Endothelial cell of umbilical vein (primary cell): Measurements from ENCODE around the gene KCNC1. TPM values are rescaled to one million over a fixed set of nuclear protein-coding genes. Genes with fewer than 3 reads are reported as not detected.

ENCODE experiments used
- BruUV-seq: library from RNA; stranded (reverse); fragments of 400-500 nt; replicated peaks from 2 replicates; lab custom pipeline; 2021; lab: Mats Ljungman, UMichigan
- CTCF ChIA-PET: fragments of 300-600, 350-600 bp; sonication (Branson Sonifier 250); formaldehyde crosslinking; loops from one replicate; lab custom pipeline; 2021; ENCODE audit warnings: antibody characterized with exemption, inconsistent platforms; lab: Charles Lee
- POLR2A ChIA-PET: fragments of 300-600, 350-600 bp; sonication (Branson Sonifier 250); formaldehyde crosslinking; loops from one replicate; lab custom pipeline; 2021; ENCODE audit warnings: antibody characterized with exemption, inconsistent platforms; lab: Charles Lee
- DNase-seq: peaks from one replicate; pipeline ENCODE4 v3.0.0-alpha.2; 2011; ENCODE audit warnings: low read depth, low spot score
- FAIRE-seq: peaks from 2 replicates; lab custom pipeline; 2011; peaks lifted over from hg19 to GRCh38; lab: Jason Lieb, UNC
- H2AFZ ChIP-seq: 2 replicates; pipeline ENCODE4 v1.6.0; 2012; ENCODE audit warnings: low read depth, low read length, control low read depth, inconsistent platforms
- H3K27ac ChIP-seq: 2 replicates; pipeline ENCODE4 v1.5.1; 2011; ENCODE audit warnings: low read depth, mild to moderate bottlenecking, control low read depth, low read length, moderate library complexity; ENCODE audit not compliant: insufficient read depth
- H3K27me3 ChIP-seq, 2 experiments: 2 replicates each; pipeline versions ENCODE4 v1.6.0 to v1.6.1; 2011; ENCODE audit warnings: low read length in 2 of 2, mixed read lengths in 1 of 2; ENCODE audit not compliant: control insufficient read depth in 2 of 2, insufficient read depth in 2 of 2
- H3K36me3 ChIP-seq, 2 experiments: 2 replicates in 1 of 2; 3 replicates in 1 of 2; pipeline ENCODE4 v1.5.1; 2011; ENCODE audit warnings: low read length in 2 of 2, mild to moderate bottlenecking in 1 of 2, moderate library complexity in 1 of 2; ENCODE audit not compliant: control insufficient read depth in 2 of 2, insufficient read depth in 2 of 2; ENCODE audit errors: extremely low read depth in 1 of 2
- H3K4me1 ChIP-seq: 3 replicates; pipeline ENCODE4 v1.5.1; 2011; ENCODE audit warnings: mild to moderate bottlenecking, low read length; ENCODE audit not compliant: control insufficient read depth, insufficient read depth; ENCODE audit errors: extremely low read depth
- H3K4me2 ChIP-seq: 2 replicates; pipeline ENCODE4 v1.6.1; 2011; ENCODE audit warnings: low read length, control low read depth, mixed read lengths; ENCODE audit not compliant: insufficient read depth
- H3K4me3 ChIP-seq, 3 experiments: fragments of 200-600 bp in 1 of 3; sonication (generic), shearing (Covaris generic) in 1 of 3; replicated peaks in 1 of 3; 2 replicates each; pipeline ENCODE4 v1.5.1; 2011 to 2016; ENCODE audit warnings: control low read depth in 3 of 3, low read length in 3 of 3, mild to moderate bottlenecking in 2 of 3, inconsistent platforms in 1 of 3, low read depth in 1 of 3, moderate library complexity in 1 of 3; ENCODE audit not compliant: insufficient read depth in 1 of 3
- H3K79me2 ChIP-seq: 2 replicates; pipeline ENCODE4 v1.6.0; 2012; ENCODE audit warnings: low read length, inconsistent platforms; ENCODE audit not compliant: control insufficient read depth, insufficient read depth
- H3K9ac ChIP-seq: replicated peaks from 2 replicates; pipeline ENCODE3; 2011; ENCODE audit warnings: low read length, control low read depth; ENCODE audit not compliant: insufficient read depth; ENCODE audit errors: extremely low read depth
- H3K9me1 ChIP-seq: replicated peaks from 3 replicates; pipeline ENCODE4 v1.6.0; 2011; ENCODE audit warnings: mild to moderate bottlenecking, low read length; ENCODE audit not compliant: control insufficient read depth, insufficient read depth; ENCODE audit errors: extremely low read depth
- H3K9me3 ChIP-seq: replicated peaks from 2 replicates; pipeline ENCODE4 v1.5.1; 2012; ENCODE audit warnings: low read length, inconsistent platforms; ENCODE audit not compliant: control insufficient read depth, insufficient read depth
- H4K20me1 ChIP-seq: replicated peaks from 2 replicates; pipeline ENCODE3; 2011; ENCODE audit warnings: mild to moderate bottlenecking, low read length; ENCODE audit not compliant: control insufficient read depth, insufficient read depth; ENCODE audit errors: extremely low read depth
- CTCF ChIP-seq, 2 donors: IDR thresholded peaks; 1 replicate in 1 of 2; 2 replicates in 1 of 2; pipeline ENCODE4 v1.5.1; 2011; ENCODE audit warnings: low read length in 2 of 2, mild to moderate bottlenecking in 2 of 2, moderate library complexity in 2 of 2, control low read depth in 1 of 2, inconsistent platforms in 1 of 2, low read depth in 1 of 2; ENCODE audit not compliant: insufficient read depth in 1 of 2; ENCODE audit errors: extremely low read depth in 1 of 2
- EZH2 ChIP-seq: IDR thresholded peaks from 2 replicates; pipeline ENCODE4 v1.6.1; 2012; ENCODE audit warnings: borderline replicate concordance, low read depth, mild to moderate bottlenecking, moderate library complexity, low read length, inconsistent platforms; ENCODE audit not compliant: severe bottlenecking
- FOS ChIP-seq: IDR thresholded peaks from 2 replicates; pipeline ENCODE4 v1.6.1; 2011; ENCODE audit warnings: mild to moderate bottlenecking, low read length, moderate library complexity, borderline replicate concordance; ENCODE audit not compliant: insufficient read depth
- GATA2 ChIP-seq: IDR thresholded peaks from 2 replicates; pipeline ENCODE4 v1.7.0; 2011; ENCODE audit warnings: low read depth, mild to moderate bottlenecking, moderate library complexity, mixed read lengths, low read length; ENCODE audit not compliant: insufficient read length, insufficient read depth
- JUN ChIP-seq: IDR thresholded peaks from 2 replicates; pipeline ENCODE4 v1.6.1; 2011; ENCODE audit warnings: borderline replicate concordance, low read depth; ENCODE audit not compliant: insufficient read length, insufficient read depth
- MAX ChIP-seq: IDR thresholded peaks from 2 replicates; pipeline ENCODE4 v1.6.1; 2011; ENCODE audit not compliant: insufficient read depth, insufficient read length
- MYC ChIP-seq: IDR thresholded peaks from one replicate; pipeline ENCODE4 v1.6.1; 2011; ENCODE audit warnings: mild to moderate bottlenecking, low read depth, low read length
- POLR2A ChIP-seq: IDR thresholded peaks from 2 replicates; pipeline ENCODE4 v1.6.1; 2012; ENCODE audit warnings: low read depth, mild to moderate bottlenecking, control low read depth, low read length
- POLR2AphosphoS5 ChIP-seq: IDR thresholded peaks from 2 replicates; pipeline ENCODE4 v1.6.1; 2012; ENCODE audit warnings: low read depth, mild to moderate bottlenecking, control low read depth, low read length, moderate library complexity; ENCODE audit not compliant: insufficient read depth
- dilution Hi-C: fragments of 300-500 bp; cut with MboI; formaldehyde crosslinking; loops from one replicate; pipeline ENCODE4 v1.15.0; 2019; ENCODE audit warnings: low sequenced_read_pairs; ENCODE audit not compliant: extremely low pct_ligation_motif_present
- intact Hi-C: fragments of 100-400 bp; cut with micrococcal nuclease; formaldehyde crosslinking; loops from one replicate; pipeline ENCODE4 v1.10.0; 2022
- polyA plus RNA-seq, 4 experiments: library from polyadenylated mRNA; depleted of rRNA in 3 of 4; stranded (reverse) in 3 of 4; unstranded in 1 of 4; fragments of >200 nt; gene quantifications; 2 replicates each; pipeline versions ENCODE4 v1.2.1 to v1.2.3, GENCODE V29; 2011 to 2012; ENCODE audit warnings: missing spikeins in 1 of 4
- total RNA-seq: library from RNA; stranded (reverse); gene quantifications from 2 replicates; pipeline ENCODE4 v1.2.3, GENCODE V29; 2021

KCNC1 gene
- total and polyA plus RNA-seq, 2 donors (not counting 3 experiments of a cell fraction or from before 2014, with no cell fraction given): not detected

DNA sequence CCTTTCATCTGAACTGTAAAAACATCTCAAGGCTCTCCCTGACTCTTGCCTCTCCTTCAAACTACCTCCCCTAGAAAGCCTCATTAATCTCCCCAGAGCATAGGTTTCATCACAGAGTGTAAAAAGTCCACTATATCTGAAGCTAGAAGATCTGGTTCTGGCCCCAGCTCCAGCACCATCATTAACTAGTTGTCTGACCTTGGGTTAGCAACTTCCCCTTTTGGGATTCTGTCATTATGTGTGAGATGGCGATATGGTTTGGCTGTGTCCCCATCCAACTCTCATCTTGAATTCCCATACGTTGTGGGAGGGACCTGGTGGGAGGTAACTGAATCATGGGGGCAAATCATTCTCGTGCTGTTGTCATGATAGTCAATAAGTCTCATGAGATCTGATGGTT is 97.3 kb downstream of the KCNC1 start:
- TF ChIP-seq EZH2 (no peak), MYC (no peak), POLR2A (no peak), CTCF (IDR thresholded peaks at IDR 0.05; ENCODE audit: extremely low read depth in 1 of 2, insufficient read depth in 1 of 2, low read depth in 1 of 2, low read length in 2 of 2) (no peak), FOS (no peak), GATA2 (no peak), POLR2AphosphoS5 (no peak), MAX (no peak), JUN (no peak)
- FAIRE-seq (no peak), DNase-seq (no peak)
- H3K4me3 ChIP-seq: no peak overlapping the region
- no peaks in the 10 kb centered on the region for H3K4me1 ChIP-seq
- CTCF ChIA-PET: no interaction called here
- no peak overlapping the region for H3K9ac ChIP-seq
- no peak overlapping the region for H3K27ac ChIP-seq
- no peak overlapping the region for H3K4me2 ChIP-seq
- intact Hi-C loops: no loop called here
- no peaks in the 10 kb centered on the region for H4K20me1 ChIP-seq
- no peaks in the 10 kb centered on the region for H3K79me2 ChIP-seq
- no peak overlapping the region for H2AFZ ChIP-seq
- no peaks in the 10 kb centered on the region for H3K9me1 ChIP-seq
- dilution Hi-C loops: no loop called here
- no peaks in the 10 kb centered on the region for H3K9me3 ChIP-seq
- no peaks in the 10 kb centered on the region for H3K27me3 ChIP-seq
- POLR2A ChIA-PET: no interaction called here
- no TSS peak for BruUV-seq
- no peaks in the 10 kb centered on the region for H3K36me3 ChIP-seq

Other genes starting within 250 kb of the KCNC1 start
- gene USH1C, start 190.4 kb upstream of the KCNC1 start, total RNA-seq: not detected in 2 replicates
- gene USH1C, start 190.4 kb upstream of the KCNC1 start, polyA plus RNA-seq: not detected in 2 replicates
- not detected in 2 replicates for gene OTOG, start 187.5 kb upstream of the KCNC1 start, total RNA-seq
- not detected in 2 replicates for gene OTOG, start 187.5 kb upstream of the KCNC1 start, polyA plus RNA-seq
- not detected in 2 replicates for gene MYOD1, start 15.2 kb upstream of the KCNC1 start, total RNA-seq
- not detected in 2 replicates for gene MYOD1, start 15.2 kb upstream of the KCNC1 start, polyA plus RNA-seq